Measurements from ENCODE around the gene MITF. TPM values are rescaled to one million over a fixed set of nuclear protein-coding genes. Genes with fewer than 3 reads are reported as not detected.

MITF gene
- total and polyA plus RNA-seq, 9 donors, result 5.7 to 9.6 (median 7.4) TPM

- no peak for DNase-seq
- H3K27ac ChIP-seq (ENCODE audit: low read length), result no peak overlapping the region
- no CpG with 5 or more reads among the region's 6 CpGs for WGBS (ENCODE audit: insufficient coverage)
- H3K36me3 ChIP-seq (ENCODE audit: control insufficient read depth, insufficient read depth, low read length), result no peaks in the 10 kb centered on the region
- no peaks in the 10 kb centered on the region for H3K27me3 ChIP-seq (ENCODE audit: control insufficient read depth, insufficient read depth, low read length)
- no peak overlapping the region for H3K4me3 ChIP-seq (ENCODE audit: low read length)
- H3K9me3 ChIP-seq (replicated peaks; ENCODE audit: control insufficient read depth, low read depth, low read length), result no peaks in the 10 kb centered on the region
- H3K4me1 ChIP-seq (ENCODE audit: control insufficient read depth, insufficient read depth, low read length), result no peaks in the 10 kb centered on the region
These were observed 227.9 kb downstream of the MITF start for GRCh38 chr3:69967156-69967555.

GRCh38 chr3:69970827-69971226 is 231.6 kb downstream of the MITF start:
- no peaks in the 10 kb centered on the region for H3K9me3 ChIP-seq (replicated peaks; ENCODE audit: control insufficient read depth, low read depth, low read length)
- peak; percentile 36 for DNase-seq
- no peak overlapping the region for H3K27ac ChIP-seq (ENCODE audit: low read length)
- no peaks in the 10 kb centered on the region for H3K27me3 ChIP-seq (ENCODE audit: control insufficient read depth, insufficient read depth, low read length)
- H3K4me1 ChIP-seq (ENCODE audit: control insufficient read depth, insufficient read depth, low read length), result no peaks in the 10 kb centered on the region
- H3K36me3 ChIP-seq (ENCODE audit: control insufficient read depth, insufficient read depth, low read length), result no peaks in the 10 kb centered on the region
- no peak overlapping the region for H3K4me3 ChIP-seq (ENCODE audit: low read length)
- WGBS (ENCODE audit: insufficient coverage), result no CpG with 5 or more reads among the region's 5 CpGs

- no peaks in the 10 kb centered on the region for H3K4me1 ChIP-seq (ENCODE audit: control insufficient read depth, insufficient read depth, low read length)
- H3K27me3 ChIP-seq (ENCODE audit: control insufficient read depth, insufficient read depth, low read length), result no peaks in the 10 kb centered on the region
- no CpG with 5 or more reads among the region's 4 CpGs for WGBS (ENCODE audit: insufficient coverage)
- no peaks in the 10 kb centered on the region for H3K36me3 ChIP-seq (ENCODE audit: control insufficient read depth, insufficient read depth, low read length)
- no peak overlapping the region for H3K4me3 ChIP-seq (ENCODE audit: low read length)
- H3K9me3 ChIP-seq (replicated peaks; ENCODE audit: control insufficient read depth, low read depth, low read length), result peaks cover 2% of the 10 kb centered on the region
- no peak overlapping the region for H3K27ac ChIP-seq (ENCODE audit: low read length)
- no peak for DNase-seq
These were observed 233.4 kb downstream of the MITF start for GRCh38 chr3:69972672-69973071.

GRCh38 chr3:69976021-69976420 is 236.8 kb downstream of the MITF start:
- Histone ChIP-seq H3K4me3 (ENCODE audit: low read length) (no peak overlapping the region), H3K27ac (ENCODE audit: low read length) (no peak overlapping the region), H3K27me3 (ENCODE audit: control insufficient read depth, insufficient read depth, low read length) (no peaks in the 10 kb centered on the region), H3K36me3 (ENCODE audit: control insufficient read depth, insufficient read depth, low read length) (no peaks in the 10 kb centered on the region), H3K9me3 (replicated peaks; ENCODE audit: control insufficient read depth, low read depth, low read length) (peaks cover 14% of the 10 kb centered on the region), H3K4me1 (ENCODE audit: control insufficient read depth, insufficient read depth, low read length) (no peaks in the 10 kb centered on the region)
- WGBS (ENCODE audit: insufficient coverage), result no CpG with 5 or more reads among the region's 2 CpGs
- DNase-seq, result no peak

- Histone ChIP-seq H3K4me1 (ENCODE audit: control insufficient read depth, insufficient read depth, low read length) (no peaks in the 10 kb centered on the region), H3K4me3 (ENCODE audit: low read length) (no peak overlapping the region), H3K27me3 (ENCODE audit: control insufficient read depth, insufficient read depth, low read length) (no peaks in the 10 kb centered on the region), H3K36me3 (ENCODE audit: control insufficient read depth, insufficient read depth, low read length) (no peaks in the 10 kb centered on the region), H3K9me3 (replicated peaks; ENCODE audit: control insufficient read depth, low read depth, low read length) (peaks cover 5% of the 10 kb centered on the region), H3K27ac (ENCODE audit: low read length) (no peak overlapping the region)
- WGBS (ENCODE audit: insufficient coverage), result no CpG with 5 or more reads among the region's 5 CpGs
- no peak for DNase-seq
These were observed 244.4 kb downstream of the MITF start for GRCh38 chr3:69983546-69984265.

GRCh38 chr3:69985266-69985665 is 246.0 kb downstream of the MITF start:
- WGBS (ENCODE audit: insufficient coverage), result 81% methylated on average over 2 of the region's 4 CpGs
- no peak for DNase-seq
- Histone ChIP-seq H3K4me1 (ENCODE audit: control insufficient read depth, insufficient read depth, low read length) (no peaks in the 10 kb centered on the region), H3K36me3 (ENCODE audit: control insufficient read depth, insufficient read depth, low read length) (no peaks in the 10 kb centered on the region), H3K9me3 (replicated peaks; ENCODE audit: control insufficient read depth, low read depth, low read length) (no peaks in the 10 kb centered on the region), H3K27me3 (ENCODE audit: control insufficient read depth, insufficient read depth, low read length) (no peaks in the 10 kb centered on the region), H3K4me3 (ENCODE audit: low read length) (no peak overlapping the region), H3K27ac (ENCODE audit: low read length) (no peak overlapping the region)

GRCh38 chr3:69986419-69986818 is 247.2 kb downstream of the MITF start:
- no peaks in the 10 kb centered on the region for H3K36me3 ChIP-seq (ENCODE audit: control insufficient read depth, insufficient read depth, low read length)
- no peak overlapping the region for H3K27ac ChIP-seq (ENCODE audit: low read length)
- H3K4me3 ChIP-seq (ENCODE audit: low read length), result no peak overlapping the region
- DNase-seq, result no peak
- H3K9me3 ChIP-seq (replicated peaks; ENCODE audit: control insufficient read depth, low read depth, low read length), result no peaks in the 10 kb centered on the region
- WGBS (ENCODE audit: insufficient coverage), result 86% methylated on average over 2 of the region's 6 CpGs
- no peaks in the 10 kb centered on the region for H3K4me1 ChIP-seq (ENCODE audit: control insufficient read depth, insufficient read depth, low read length)
- H3K27me3 ChIP-seq (ENCODE audit: control insufficient read depth, insufficient read depth, low read length), result no peaks in the 10 kb centered on the region

GRCh38 chr3:69987833-69988232 is 248.6 kb downstream of the MITF start:
- 50% methylated on average over 3 of the region's 6 CpGs for WGBS (ENCODE audit: insufficient coverage)
- no peaks in the 10 kb centered on the region for H3K9me3 ChIP-seq (replicated peaks; ENCODE audit: control insufficient read depth, low read depth, low read length)
- DNase-seq, result no peak
- no peaks in the 10 kb centered on the region for H3K36me3 ChIP-seq (ENCODE audit: control insufficient read depth, insufficient read depth, low read length)
- no peak overlapping the region for H3K27ac ChIP-seq (ENCODE audit: low read length)
- no peak overlapping the region for H3K4me3 ChIP-seq (ENCODE audit: low read length)
- peaks cover 3% of the 10 kb centered on the region for H3K4me1 ChIP-seq (ENCODE audit: control insufficient read depth, insufficient read depth, low read length)
- no peaks in the 10 kb centered on the region for H3K27me3 ChIP-seq (ENCODE audit: control insufficient read depth, insufficient read depth, low read length)

GRCh38 chr3:69993757-69994156 is 254.5 kb downstream of the MITF start:
- no peak for DNase-seq
- Histone ChIP-seq H3K36me3 (ENCODE audit: control insufficient read depth, insufficient read depth, low read length) (no peaks in the 10 kb centered on the region), H3K4me1 (ENCODE audit: control insufficient read depth, insufficient read depth, low read length) (peaks cover 8% of the 10 kb centered on the region), H3K4me3 (ENCODE audit: low read length) (no peak overlapping the region), H3K27me3 (ENCODE audit: control insufficient read depth, insufficient read depth, low read length) (no peaks in the 10 kb centered on the region), H3K9me3 (replicated peaks; ENCODE audit: control insufficient read depth, low read depth, low read length) (no peaks in the 10 kb centered on the region), H3K27ac (ENCODE audit: low read length) (no peak overlapping the region)
- WGBS (ENCODE audit: insufficient coverage), result no CpG with 5 or more reads among the region's 4 CpGs

- Histone ChIP-seq H3K36me3 (ENCODE audit: control insufficient read depth, insufficient read depth, low read length) (no peaks in the 10 kb centered on the region), H3K4me1 (ENCODE audit: control insufficient read depth, insufficient read depth, low read length) (peaks cover 9% of the 10 kb centered on the region), H3K27me3 (ENCODE audit: control insufficient read depth, insufficient read depth, low read length) (no peaks in the 10 kb centered on the region), H3K27ac (ENCODE audit: low read length) (no peak overlapping the region), H3K9me3 (replicated peaks; ENCODE audit: control insufficient read depth, low read depth, low read length) (no peaks in the 10 kb centered on the region), H3K4me3 (ENCODE audit: low read length) (no peak overlapping the region)
- 70% methylated on average over 3 of the region's 3 CpGs for WGBS (ENCODE audit: insufficient coverage)
- DNase-seq, result peak; percentile 25
These were observed 255.7 kb downstream of the MITF start for GRCh38 chr3:69994919-69995318.

Measured in muscle of leg (tissue), 11 donors.